Activated CD8-positive, alpha-beta T cell treated with anti-CD3 and anti-CD28 coated beads for 36 hours (primary cell): ENCODE results near the gene C1orf174. TPM values are rescaled to one million over a fixed set of nuclear protein-coding genes. Genes with fewer than 3 reads are reported as not detected.

Experiments
- ATAC-seq: fragments of 200-7000 bp; cut with Tn5 transposase; one replicate; pipeline ENCODE4 v1.10.0; 2021; ENCODE audit warnings: mild to moderate bottlenecking, moderate library complexity
- CTCF ChIA-PET: fragments of 350-600 bp; sonication (Branson Sonifier 250); formaldehyde crosslinking; loops from one replicate; lab custom pipeline; 2021; ENCODE audit warnings: antibody characterized with exemption; lab: Charles Lee
- POLR2A ChIA-PET: fragments of 350-600 bp; sonication (Branson Sonifier 250); formaldehyde crosslinking; loops from one replicate; lab custom pipeline; 2021; ENCODE audit warnings: antibody characterized with exemption; lab: Charles Lee
- DNase-seq: peaks from one replicate; pipeline ENCODE4 v3.0.0-alpha.2; 2020
- H3K27ac Mint-ChIP-seq: one replicate; pipeline ENCODE4 v1.8.0; 2021; ENCODE audit warnings: mild to moderate bottlenecking, mixed read lengths
- H3K27me3 Mint-ChIP-seq: one replicate; pipeline ENCODE4 v1.8.0; 2021; ENCODE audit warnings: mixed read lengths
- H3K36me3 Mint-ChIP-seq: one replicate; pipeline ENCODE4 v1.8.0; 2021; ENCODE audit warnings: low read depth, mixed read lengths
- H3K4me1 Mint-ChIP-seq: one replicate; pipeline ENCODE4 v1.8.0; 2021; ENCODE audit warnings: low read depth, mixed read lengths
- H3K4me3 Mint-ChIP-seq: one replicate; pipeline ENCODE4 v1.8.0; 2021; ENCODE audit warnings: mild to moderate bottlenecking, moderate library complexity, mixed read lengths
- H3K9me3 Mint-ChIP-seq: one replicate; pipeline ENCODE4 v1.8.0; 2021; ENCODE audit warnings: mixed read lengths
- intact Hi-C: fragments of 100-400 bp; cut with micrococcal nuclease; formaldehyde crosslinking; loops from one replicate; pipeline ENCODE4 v1.10.0; 2022
- total RNA-seq, 2 experiments: library from RNA; stranded (reverse); gene quantifications; one replicate each; pipeline ENCODE4 v1.2.3, GENCODE V29; 2021
- TF ChIP-seq, protein P1 (sequence below): fragments of 200-600 bp; IDR thresholded peaks from one replicate; pipeline ENCODE4 v1.8.0; 2022; ENCODE audit warnings: antibody characterized with exemption, mild to moderate bottlenecking

C1orf174 gene
- total RNA-seq, 2 experiments from 2014 or later: 43.7 to 44.0 TPM

DNA sequence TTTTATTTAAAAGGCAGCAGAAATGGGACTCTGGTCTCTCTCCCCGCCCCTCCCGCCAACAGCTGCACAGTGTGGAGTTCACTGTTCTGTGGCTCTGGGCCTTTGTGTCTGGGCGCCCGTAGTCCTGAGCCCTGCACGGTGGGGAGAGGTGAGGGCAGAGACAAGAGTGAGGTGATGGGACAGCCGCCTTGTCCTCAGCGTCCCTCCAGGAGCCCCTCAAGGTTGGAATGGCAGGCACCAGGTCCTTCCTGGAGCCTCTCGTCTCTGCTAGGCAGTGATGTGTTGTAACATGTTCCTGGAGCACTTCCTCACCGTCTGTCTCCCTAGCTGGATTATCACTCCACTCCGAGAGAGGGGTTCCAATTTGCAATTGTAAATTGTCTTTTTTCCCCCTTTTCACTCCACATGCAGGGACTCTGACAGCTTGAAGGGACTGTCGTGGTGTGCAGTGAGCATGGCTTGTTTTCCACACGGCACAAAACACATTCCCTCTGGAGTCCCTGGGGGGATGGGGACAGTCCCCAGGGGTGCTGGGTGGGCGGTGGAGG, 44.6 kb upstream of the C1orf174 start:
- CTCF ChIA-PET: no interaction called here
- Mint-ChIP-seq H3K4me1 (no peaks in the 10 kb centered on the region), H3K36me3 (no peaks in the 10 kb centered on the region), H3K4me3 (no peak overlapping the region), H3K27ac (no peak overlapping the region), H3K9me3 (no peaks in the 10 kb centered on the region), H3K27me3 (peaks cover 1% of the 10 kb centered on the region)
- intact Hi-C loops: no loop called here
- ATAC-seq (no peak), DNase-seq (no peak)
- POLR2A ChIA-PET: no interaction called here
- TF ChIP-seq, protein P1, sequence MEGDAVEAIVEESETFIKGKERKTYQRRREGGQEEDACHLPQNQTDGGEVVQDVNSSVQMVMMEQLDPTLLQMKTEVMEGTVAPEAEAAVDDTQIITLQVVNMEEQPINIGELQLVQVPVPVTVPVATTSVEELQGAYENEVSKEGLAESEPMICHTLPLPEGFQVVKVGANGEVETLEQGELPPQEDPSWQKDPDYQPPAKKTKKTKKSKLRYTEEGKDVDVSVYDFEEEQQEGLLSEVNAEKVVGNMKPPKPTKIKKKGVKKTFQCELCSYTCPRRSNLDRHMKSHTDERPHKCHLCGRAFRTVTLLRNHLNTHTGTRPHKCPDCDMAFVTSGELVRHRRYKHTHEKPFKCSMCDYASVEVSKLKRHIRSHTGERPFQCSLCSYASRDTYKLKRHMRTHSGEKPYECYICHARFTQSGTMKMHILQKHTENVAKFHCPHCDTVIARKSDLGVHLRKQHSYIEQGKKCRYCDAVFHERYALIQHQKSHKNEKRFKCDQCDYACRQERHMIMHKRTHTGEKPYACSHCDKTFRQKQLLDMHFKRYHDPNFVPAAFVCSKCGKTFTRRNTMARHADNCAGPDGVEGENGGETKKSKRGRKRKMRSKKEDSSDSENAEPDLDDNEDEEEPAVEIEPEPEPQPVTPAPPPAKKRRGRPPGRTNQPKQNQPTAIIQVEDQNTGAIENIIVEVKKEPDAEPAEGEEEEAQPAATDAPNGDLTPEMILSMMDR: no peak

DNA sequence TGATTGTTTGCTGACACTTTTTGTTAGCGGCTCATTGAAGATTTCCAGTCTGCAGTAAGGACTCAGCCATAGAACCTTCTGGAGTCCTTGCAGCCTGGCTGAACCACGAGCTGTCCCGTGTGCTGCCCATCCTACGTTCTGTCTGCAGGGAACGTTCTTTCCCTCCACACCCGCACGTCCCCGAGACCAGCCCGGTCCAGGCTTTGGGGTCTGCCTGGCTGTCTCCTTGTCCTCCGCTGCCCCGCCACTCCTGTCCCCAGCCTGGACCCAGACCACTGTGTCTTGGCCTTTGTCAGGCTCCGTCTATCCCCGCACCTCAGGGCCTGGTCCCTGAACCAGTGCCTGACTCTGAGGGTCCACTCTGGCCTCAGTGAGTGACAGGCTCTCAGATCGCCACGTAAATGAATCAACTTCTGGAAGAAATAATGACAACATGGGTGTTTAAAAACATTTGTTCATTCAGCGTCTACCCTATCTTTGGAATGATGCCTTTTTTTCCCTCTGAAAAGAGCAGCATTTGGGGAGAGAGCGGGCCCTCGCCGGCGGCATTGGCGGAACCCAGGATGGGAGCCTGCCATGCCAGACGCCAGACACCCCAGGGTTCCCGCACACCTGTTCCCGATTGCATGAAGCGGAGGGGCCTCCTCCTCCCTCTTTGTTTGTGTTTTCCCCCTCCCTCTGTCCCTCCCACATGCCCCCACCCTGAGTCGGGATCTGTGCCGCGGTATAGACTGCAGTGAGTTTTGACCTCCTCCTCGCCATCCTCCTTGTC, 43.9 kb upstream of the C1orf174 start:
- intact Hi-C loops: no loop called here
- ChIA-PET POLR2A (no interaction called here), CTCF (no interaction called here)
- Mint-ChIP-seq H3K4me3 (no peak overlapping the region), H3K27me3 (peaks cover 1% of the 10 kb centered on the region), H3K9me3 (no peaks in the 10 kb centered on the region), H3K27ac (no peak overlapping the region), H3K4me1 (no peaks in the 10 kb centered on the region), H3K36me3 (no peaks in the 10 kb centered on the region)
- TF ChIP-seq, protein P1: no peak
- no peak for ATAC-seq
- no peak for DNase-seq

DNA sequence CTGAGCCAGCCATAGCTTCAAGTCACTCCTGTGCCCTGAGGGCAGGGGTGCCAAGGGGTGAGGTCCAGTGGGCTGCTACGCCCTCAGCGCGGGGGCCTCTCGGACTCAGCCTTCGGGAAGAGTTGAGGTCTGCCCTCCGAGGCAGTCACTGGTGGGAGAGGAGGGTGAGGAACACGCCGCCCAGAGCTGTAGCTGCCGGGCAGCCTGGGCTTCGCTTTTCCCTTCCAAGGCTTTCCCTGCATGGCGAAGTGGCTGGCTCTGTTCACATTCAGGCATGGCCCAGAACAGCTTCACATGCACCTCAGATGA, 43.0 kb upstream of the C1orf174 start:
- Mint-ChIP-seq H3K4me3 (no peak overlapping the region), H3K36me3 (no peaks in the 10 kb centered on the region), H3K27me3 (peaks cover 1% of the 10 kb centered on the region), H3K9me3 (no peaks in the 10 kb centered on the region), H3K4me1 (no peaks in the 10 kb centered on the region), H3K27ac (no peak overlapping the region)
- DNase-seq (no peak), ATAC-seq (no peak)
- POLR2A ChIA-PET: no interaction called here
- CTCF ChIA-PET: no interaction called here
- TF ChIP-seq, protein P1: no peak
- intact Hi-C loops: no loop called here

DNA sequence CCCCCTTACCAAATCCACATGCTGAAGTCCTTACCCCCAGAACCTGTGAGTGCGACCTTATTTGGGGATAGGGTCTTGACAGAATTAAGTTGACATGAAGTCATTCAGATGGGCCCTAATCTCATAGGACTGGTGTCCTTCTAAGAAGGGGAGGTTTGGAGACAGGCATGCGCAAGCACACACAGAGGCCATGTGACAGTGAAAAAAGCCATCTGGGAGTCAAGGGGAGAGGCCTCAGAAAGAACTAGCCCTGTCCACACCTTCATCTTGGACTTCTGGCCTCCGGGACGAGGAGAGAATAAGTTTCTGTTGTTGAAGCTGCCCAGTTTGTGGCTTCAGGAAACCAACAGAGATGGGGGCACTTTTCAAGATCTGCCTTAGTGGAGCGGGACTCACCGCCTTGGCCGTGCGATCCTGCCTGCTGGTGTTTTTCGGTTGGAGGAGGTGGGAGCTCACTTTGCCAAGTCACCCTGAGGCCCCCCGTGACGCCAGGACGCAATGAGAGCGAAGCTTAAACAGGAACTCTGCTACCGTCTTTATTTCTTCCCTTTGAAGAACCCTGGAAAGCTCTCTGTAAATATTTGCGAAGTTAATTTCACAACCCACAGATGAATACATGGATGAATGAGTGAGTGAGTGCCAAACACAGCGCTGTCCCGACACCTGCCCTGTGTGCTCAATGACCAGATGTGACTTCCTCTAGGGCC, 42.5 kb upstream of the C1orf174 start:
- ATAC-seq: no peak
- no peak overlapping the region for H3K4me3 Mint-ChIP-seq
- DNase-seq: no peak
- no peak overlapping the region for H3K27ac Mint-ChIP-seq
- POLR2A ChIA-PET: no interaction called here
- H3K4me1 Mint-ChIP-seq: no peaks in the 10 kb centered on the region
- intact Hi-C loops: no loop called here
- peaks cover 1% of the 10 kb centered on the region for H3K27me3 Mint-ChIP-seq
- H3K9me3 Mint-ChIP-seq: no peaks in the 10 kb centered on the region
- CTCF ChIA-PET: no interaction called here
- H3K36me3 Mint-ChIP-seq: no peaks in the 10 kb centered on the region
- TF ChIP-seq, protein P1: no peak

DNA sequence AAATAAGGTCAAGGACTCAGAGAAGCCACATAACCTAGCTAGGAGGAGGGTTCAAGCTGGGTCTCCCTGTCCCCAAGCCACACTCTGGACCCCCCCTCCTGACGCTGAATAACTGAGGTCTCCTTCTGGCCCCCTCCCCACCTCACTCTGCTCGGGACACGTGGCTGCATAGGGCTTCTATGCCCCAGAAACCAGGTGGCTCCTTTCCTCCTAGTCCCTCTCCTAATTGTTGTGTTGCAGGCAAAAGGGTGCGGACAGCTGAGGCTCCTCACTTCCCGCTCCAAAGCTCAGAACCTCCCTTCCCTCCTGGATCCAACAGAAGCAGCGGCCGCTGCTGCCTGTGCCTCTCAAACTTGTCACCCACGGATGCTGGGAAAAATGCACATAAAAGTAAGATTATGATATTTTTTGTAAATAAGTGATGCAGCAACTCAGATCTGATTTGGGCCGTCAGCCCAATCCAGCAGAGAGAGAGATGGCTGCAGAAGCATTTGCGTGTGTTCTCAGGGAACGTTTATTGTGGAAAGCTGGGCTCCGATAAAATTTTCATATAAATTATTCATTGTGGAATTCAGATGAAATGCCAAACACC, 40.8 kb upstream of the C1orf174 start:
- ChIA-PET CTCF (no interaction called here), POLR2A (no interaction called here)
- DNase-seq (no peak), ATAC-seq (no peak)
- no peak overlapping the region for H3K4me3 Mint-ChIP-seq
- peaks cover 3% of the 10 kb centered on the region for H3K27me3 Mint-ChIP-seq
- no peaks in the 10 kb centered on the region for H3K4me1 Mint-ChIP-seq
- peaks cover 7% of the 10 kb centered on the region for H3K9me3 Mint-ChIP-seq
- TF ChIP-seq, protein P1: no peak
- intact Hi-C loops: no loop called here
- no peaks in the 10 kb centered on the region for H3K36me3 Mint-ChIP-seq
- no peak overlapping the region for H3K27ac Mint-ChIP-seq
